ENCODE data around the gene PALS2.

Gene PALS2

GRCh38 chr7:24601600-24601999 lies 28.3 kb downstream of the PALS2 start:
- no peak overlapping the region for H3K4me3 ChIP-seq (replicated peaks; ENCODE audit: low read depth, low read length)
- TF ChIP-seq, protein P1, sequence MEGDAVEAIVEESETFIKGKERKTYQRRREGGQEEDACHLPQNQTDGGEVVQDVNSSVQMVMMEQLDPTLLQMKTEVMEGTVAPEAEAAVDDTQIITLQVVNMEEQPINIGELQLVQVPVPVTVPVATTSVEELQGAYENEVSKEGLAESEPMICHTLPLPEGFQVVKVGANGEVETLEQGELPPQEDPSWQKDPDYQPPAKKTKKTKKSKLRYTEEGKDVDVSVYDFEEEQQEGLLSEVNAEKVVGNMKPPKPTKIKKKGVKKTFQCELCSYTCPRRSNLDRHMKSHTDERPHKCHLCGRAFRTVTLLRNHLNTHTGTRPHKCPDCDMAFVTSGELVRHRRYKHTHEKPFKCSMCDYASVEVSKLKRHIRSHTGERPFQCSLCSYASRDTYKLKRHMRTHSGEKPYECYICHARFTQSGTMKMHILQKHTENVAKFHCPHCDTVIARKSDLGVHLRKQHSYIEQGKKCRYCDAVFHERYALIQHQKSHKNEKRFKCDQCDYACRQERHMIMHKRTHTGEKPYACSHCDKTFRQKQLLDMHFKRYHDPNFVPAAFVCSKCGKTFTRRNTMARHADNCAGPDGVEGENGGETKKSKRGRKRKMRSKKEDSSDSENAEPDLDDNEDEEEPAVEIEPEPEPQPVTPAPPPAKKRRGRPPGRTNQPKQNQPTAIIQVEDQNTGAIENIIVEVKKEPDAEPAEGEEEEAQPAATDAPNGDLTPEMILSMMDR (IDR thresholded peaks at IDR 0.05; ENCODE audit: low read depth, low read length, missing control alignments), result no peak
- DNase-seq (ENCODE audit: extremely low read depth, low read depth), result no peak

- TF ChIP-seq, protein P1 (IDR thresholded peaks at IDR 0.05; ENCODE audit: low read depth, low read length, missing control alignments), result no peak
- DNase-seq (ENCODE audit: extremely low read depth, low read depth), result no peak
- no peak overlapping the region for H3K4me3 ChIP-seq (replicated peaks; ENCODE audit: low read depth, low read length)
Observed at GRCh38 chr7:24602860-24603456, 29.7 kb downstream of the PALS2 start.

DNA sequence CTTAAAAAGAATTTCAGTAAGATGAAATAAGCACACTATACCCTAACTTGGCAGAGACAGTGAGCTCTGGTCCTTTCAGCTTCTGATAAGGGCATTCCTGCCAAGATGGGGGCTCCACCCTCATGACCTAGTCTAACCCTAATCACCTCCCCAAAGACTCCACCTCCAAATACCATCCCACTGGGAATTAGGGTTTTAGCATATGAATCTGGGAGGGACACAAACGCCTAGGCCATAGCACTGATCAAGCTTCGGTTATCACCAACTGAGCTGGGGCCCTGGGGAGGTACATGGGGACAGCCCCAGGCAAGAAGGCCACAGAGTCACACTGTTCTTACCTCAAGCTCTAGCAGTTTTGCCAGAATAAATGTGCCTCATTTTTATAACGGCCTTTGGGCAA lies 31.4 kb downstream of the PALS2 start:
- DNase-seq (ENCODE audit: extremely low read depth, low read depth), result no peak
- TF ChIP-seq, protein P1 (IDR thresholded peaks at IDR 0.05; ENCODE audit: low read depth, low read length, missing control alignments), result no peak
- H3K4me3 ChIP-seq (replicated peaks; ENCODE audit: low read depth, low read length), result no peak overlapping the region

DNA sequence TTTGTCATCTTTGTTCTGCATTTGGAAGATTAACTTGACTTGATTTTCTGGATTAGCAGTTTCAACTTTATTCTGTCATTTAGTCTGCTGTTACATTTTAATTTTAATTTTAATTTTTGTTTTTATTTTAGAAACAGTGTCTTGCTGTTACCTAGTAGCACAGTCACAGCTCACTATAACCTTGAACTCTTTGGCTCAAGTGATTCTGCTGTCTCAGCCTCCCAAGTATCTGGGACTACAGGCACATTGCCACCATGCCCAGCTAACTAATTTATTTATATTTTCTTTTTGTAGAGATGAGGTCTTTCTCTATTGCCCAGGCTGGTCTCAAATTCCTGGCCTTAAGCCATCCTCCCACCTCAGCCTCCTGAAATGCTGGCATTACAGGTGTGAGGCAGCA lies 35.3 kb downstream of the PALS2 start:
- TF ChIP-seq, protein P1 (IDR thresholded peaks at IDR 0.05; ENCODE audit: low read depth, low read length, missing control alignments), result no peak
- no peak for DNase-seq (ENCODE audit: extremely low read depth, low read depth)
- no peak overlapping the region for H3K4me3 ChIP-seq (replicated peaks; ENCODE audit: low read depth, low read length)

DNA sequence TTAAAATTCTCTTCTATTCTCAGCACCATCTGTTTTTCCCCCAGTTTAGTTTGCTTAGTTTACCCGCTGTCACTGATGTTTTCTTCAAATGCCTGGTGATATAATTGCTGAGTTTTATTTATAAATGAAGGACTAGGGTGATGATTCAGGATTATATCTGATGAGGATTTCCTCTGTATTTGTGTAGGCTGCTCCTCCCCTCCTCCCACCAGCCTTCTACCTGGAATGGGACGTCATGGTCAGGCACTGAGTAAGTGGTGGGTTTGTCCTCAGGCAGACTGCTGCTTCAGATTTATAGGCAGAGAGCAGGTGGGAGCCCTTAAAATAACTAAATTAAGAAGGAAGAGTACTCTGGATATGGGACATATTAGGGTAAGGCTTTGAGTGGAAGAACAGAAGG lies 35.8 kb downstream of the PALS2 start:
- no peak overlapping the region for H3K4me3 ChIP-seq (replicated peaks; ENCODE audit: low read depth, low read length)
- TF ChIP-seq, protein P1 (IDR thresholded peaks at IDR 0.05; ENCODE audit: low read depth, low read length, missing control alignments), result no peak
- no peak for DNase-seq (ENCODE audit: extremely low read depth, low read depth)

GRCh38 chr7:24609570-24609969 lies 36.3 kb downstream of the PALS2 start:
- no peak overlapping the region for H3K4me3 ChIP-seq (replicated peaks; ENCODE audit: low read depth, low read length)
- TF ChIP-seq, protein P1 (IDR thresholded peaks at IDR 0.05; ENCODE audit: low read depth, low read length, missing control alignments), result no peak
- DNase-seq (ENCODE audit: extremely low read depth, low read depth), result no peak

GRCh38 chr7:24611130-24611529 lies 37.9 kb downstream of the PALS2 start:
- TF ChIP-seq, protein P1 (IDR thresholded peaks at IDR 0.05; ENCODE audit: low read depth, low read length, missing control alignments), result no peak
- no peak for DNase-seq (ENCODE audit: extremely low read depth, low read depth)
- H3K4me3 ChIP-seq (replicated peaks; ENCODE audit: low read depth, low read length), result no peak overlapping the region

Data from HFF-Myc (cell line).